ENCODE measurements around the gene SLC2A8.
A peak's percentile ranks its signal among the peaks of the same experiment; 100 is the strongest.

Gene SLC2A8

GRCh38 chr9:127370672-127371648 lies 26.0 kb upstream of the SLC2A8 start:
- no peaks in the 10 kb centered on the region for H3K4me1 ChIP-seq (ENCODE audit: control insufficient read depth, low read depth, low read length)
- H4K8ac ChIP-seq (ENCODE audit: low read depth, low read length) = no peak overlapping the region
- no peak overlapping the region for H3K9ac ChIP-seq (ENCODE audit: low read length)
- H3K18ac ChIP-seq (ENCODE audit: low read length) = no peak overlapping the region
- H2BK15ac ChIP-seq (replicated peaks; ENCODE audit: low read depth) = no peak overlapping the region
- H3K23ac ChIP-seq (ENCODE audit: low read length) = no peak overlapping the region
- no peak overlapping the region for H2AK5ac ChIP-seq (ENCODE audit: low read length)
- no peak overlapping the region for H3K4me2 ChIP-seq (ENCODE audit: low read length)
- DNase-seq = no peak
- H3K27ac ChIP-seq (ENCODE audit: low read depth, low read length) = no peak overlapping the region
- no peaks in the 10 kb centered on the region for H3K79me1 ChIP-seq (ENCODE audit: low read length)
- WGBS (ENCODE audit: extremely low coverage, insufficient coverage, low lambda C conversion rate) = no CpG with 5 or more reads among the region's 13 CpGs
- no peaks in the 10 kb centered on the region for H3K79me2 ChIP-seq (ENCODE audit: control insufficient read depth, insufficient read depth, low read length)
- H4K5ac ChIP-seq (ENCODE audit: low read length) = no peak overlapping the region
- no peaks in the 10 kb centered on the region for H3K27me3 ChIP-seq (ENCODE audit: insufficient read depth, low read length, poor library complexity)
- H3K56ac ChIP-seq (ENCODE audit: low read length) = no peak overlapping the region
- H3K4me3 ChIP-seq (ENCODE audit: low read length) = no peak overlapping the region
- H3K36me3 ChIP-seq (ENCODE audit: control insufficient read depth, insufficient read depth, low read length) = no peaks in the 10 kb centered on the region
- no peak overlapping the region for H3K4ac ChIP-seq (ENCODE audit: low read depth, low read length)
- H2BK5ac ChIP-seq (ENCODE audit: low read length) = no peak overlapping the region
- H2BK120ac ChIP-seq (ENCODE audit: low read depth, low read length) = no peak overlapping the region

GRCh38 chr9:127380479-127380878 lies 16.5 kb upstream of the SLC2A8 start:
- Histone ChIP-seq H3K27me3 (ENCODE audit: insufficient read depth, low read length, poor library complexity) (no peaks in the 10 kb centered on the region), H3K9ac (ENCODE audit: low read length) (no peak overlapping the region), H3K79me1 (ENCODE audit: low read length) (no peaks in the 10 kb centered on the region), H4K5ac (ENCODE audit: low read length) (no peak overlapping the region), H3K56ac (ENCODE audit: low read length) (no peak overlapping the region), H3K4me2 (ENCODE audit: low read length) (no peak overlapping the region), H3K27ac (ENCODE audit: low read depth, low read length) (no peak overlapping the region), H3K4ac (ENCODE audit: low read depth, low read length) (no peak overlapping the region), H2BK15ac (replicated peaks; ENCODE audit: low read depth) (no peak overlapping the region), H3K4me1 (ENCODE audit: control insufficient read depth, low read depth, low read length) (no peaks in the 10 kb centered on the region), H3K79me2 (ENCODE audit: control insufficient read depth, insufficient read depth, low read length) (no peaks in the 10 kb centered on the region), H3K4me3 (ENCODE audit: low read length) (no peak overlapping the region), H2AK5ac (ENCODE audit: low read length) (no peak overlapping the region), H3K36me3 (ENCODE audit: control insufficient read depth, insufficient read depth, low read length) (no peaks in the 10 kb centered on the region), H3K23ac (ENCODE audit: low read length) (no peak overlapping the region), H2BK5ac (ENCODE audit: low read length) (no peak overlapping the region), H2BK120ac (ENCODE audit: low read depth, low read length) (no peak overlapping the region), H4K8ac (ENCODE audit: low read depth, low read length) (no peak overlapping the region), H3K18ac (ENCODE audit: low read length) (no peak overlapping the region)
- no CpG with 5 or more reads among the region's 3 CpGs for WGBS (ENCODE audit: extremely low coverage, insufficient coverage, low lambda C conversion rate)
- DNase-seq = no peak

- no peak overlapping the region for H3K4me2 ChIP-seq (ENCODE audit: low read length)
- H3K36me3 ChIP-seq (ENCODE audit: control insufficient read depth, insufficient read depth, low read length) = no peaks in the 10 kb centered on the region
- H3K9ac ChIP-seq (ENCODE audit: low read length) = no peak overlapping the region
- no peak for DNase-seq
- no peak overlapping the region for H2BK15ac ChIP-seq (replicated peaks; ENCODE audit: low read depth)
- no peak overlapping the region for H3K23ac ChIP-seq (ENCODE audit: low read length)
- no peak overlapping the region for H3K4ac ChIP-seq (ENCODE audit: low read depth, low read length)
- no peaks in the 10 kb centered on the region for H3K4me1 ChIP-seq (ENCODE audit: control insufficient read depth, low read depth, low read length)
- H3K56ac ChIP-seq (ENCODE audit: low read length) = no peak overlapping the region
- WGBS (ENCODE audit: extremely low coverage, insufficient coverage, low lambda C conversion rate) = no CpG with 5 or more reads among the region's 2 CpGs
- no peak overlapping the region for H4K5ac ChIP-seq (ENCODE audit: low read length)
- no peak overlapping the region for H4K8ac ChIP-seq (ENCODE audit: low read depth, low read length)
- no peaks in the 10 kb centered on the region for H3K79me1 ChIP-seq (ENCODE audit: low read length)
- H3K27me3 ChIP-seq (ENCODE audit: insufficient read depth, low read length, poor library complexity) = no peaks in the 10 kb centered on the region
- no peak overlapping the region for H3K4me3 ChIP-seq (ENCODE audit: low read length)
- no peak overlapping the region for H3K18ac ChIP-seq (ENCODE audit: low read length)
- no peak overlapping the region for H2AK5ac ChIP-seq (ENCODE audit: low read length)
- no peak overlapping the region for H2BK120ac ChIP-seq (ENCODE audit: low read depth, low read length)
- no peak overlapping the region for H2BK5ac ChIP-seq (ENCODE audit: low read length)
- H3K79me2 ChIP-seq (ENCODE audit: control insufficient read depth, insufficient read depth, low read length) = no peaks in the 10 kb centered on the region
- H3K27ac ChIP-seq (ENCODE audit: low read depth, low read length) = no peak overlapping the region
Observed at GRCh38 chr9:127382541-127382940, 14.4 kb upstream of the SLC2A8 start.

GRCh38 chr9:127384016-127384730 lies 12.8 kb upstream of the SLC2A8 start:
- DNase-seq = no peak
- Histone ChIP-seq H3K36me3 (ENCODE audit: control insufficient read depth, insufficient read depth, low read length) (no peaks in the 10 kb centered on the region), H3K27ac (ENCODE audit: low read depth, low read length) (no peak overlapping the region), H3K79me2 (ENCODE audit: control insufficient read depth, insufficient read depth, low read length) (no peaks in the 10 kb centered on the region), H3K27me3 (ENCODE audit: insufficient read depth, low read length, poor library complexity) (no peaks in the 10 kb centered on the region), H2BK15ac (replicated peaks; ENCODE audit: low read depth) (no peak overlapping the region), H4K8ac (ENCODE audit: low read depth, low read length) (no peak overlapping the region), H3K4me2 (ENCODE audit: low read length) (no peak overlapping the region), H3K4ac (ENCODE audit: low read depth, low read length) (no peak overlapping the region), H2BK5ac (ENCODE audit: low read length) (no peak overlapping the region), H2AK5ac (ENCODE audit: low read length) (no peak overlapping the region), H2BK120ac (ENCODE audit: low read depth, low read length) (no peak overlapping the region), H3K23ac (ENCODE audit: low read length) (no peak overlapping the region), H4K5ac (ENCODE audit: low read length) (no peak overlapping the region), H3K4me3 (ENCODE audit: low read length) (no peak overlapping the region), H3K4me1 (ENCODE audit: control insufficient read depth, low read depth, low read length) (no peaks in the 10 kb centered on the region), H3K56ac (ENCODE audit: low read length) (no peak overlapping the region), H3K18ac (ENCODE audit: low read length) (no peak overlapping the region), H3K9ac (ENCODE audit: low read length) (no peak overlapping the region), H3K79me1 (ENCODE audit: low read length) (no peaks in the 10 kb centered on the region)
- WGBS (ENCODE audit: extremely low coverage, insufficient coverage, low lambda C conversion rate) = no CpG with 5 or more reads among the region's 11 CpGs

GRCh38 chr9:127384901-127385300 lies 12.1 kb upstream of the SLC2A8 start:
- Histone ChIP-seq H3K27me3 (ENCODE audit: insufficient read depth, low read length, poor library complexity) (no peaks in the 10 kb centered on the region), H4K8ac (ENCODE audit: low read depth, low read length) (no peak overlapping the region), H3K79me2 (ENCODE audit: control insufficient read depth, insufficient read depth, low read length) (no peaks in the 10 kb centered on the region), H3K23ac (ENCODE audit: low read length) (no peak overlapping the region), H2BK5ac (ENCODE audit: low read length) (no peak overlapping the region), H3K4me3 (ENCODE audit: low read length) (no peak overlapping the region), H3K56ac (ENCODE audit: low read length) (no peak overlapping the region), H2BK15ac (replicated peaks; ENCODE audit: low read depth) (no peak overlapping the region), H3K79me1 (ENCODE audit: low read length) (no peaks in the 10 kb centered on the region), H4K5ac (ENCODE audit: low read length) (no peak overlapping the region), H3K18ac (ENCODE audit: low read length) (no peak overlapping the region), H3K9ac (ENCODE audit: low read length) (no peak overlapping the region), H3K27ac (ENCODE audit: low read depth, low read length) (no peak overlapping the region), H3K4me2 (ENCODE audit: low read length) (no peak overlapping the region), H2AK5ac (ENCODE audit: low read length) (no peak overlapping the region), H3K4ac (ENCODE audit: low read depth, low read length) (no peak overlapping the region), H3K4me1 (ENCODE audit: control insufficient read depth, low read depth, low read length) (no peaks in the 10 kb centered on the region), H3K36me3 (ENCODE audit: control insufficient read depth, insufficient read depth, low read length) (no peaks in the 10 kb centered on the region), H2BK120ac (ENCODE audit: low read depth, low read length) (no peak overlapping the region)
- DNase-seq = peak; percentile 45
- no CpG with 5 or more reads among the region's 13 CpGs for WGBS (ENCODE audit: extremely low coverage, insufficient coverage, low lambda C conversion rate)

All from mesendoderm (in vitro differentiated cells).